OCI-LY7 (cell line): ENCODE results near the gene DAB2IP. TPM values are rescaled to one million over a fixed set of nuclear protein-coding genes. Genes with fewer than 3 reads are reported as not detected.
A peak's percentile ranks its signal among the peaks of the same experiment; 100 is the strongest.

Source experiments
- BruUV-seq: library from RNA; stranded (reverse); fragments of 400-500 nt; replicated peaks from 2 replicates; lab custom pipeline; 2021; lab: Mats Ljungman, UMichigan
- CTCF ChIA-PET: fragments of 300-600 bp; sonication (Branson Sonifier 250); formaldehyde crosslinking; loops from one replicate; lab custom pipeline; 2022; ENCODE audit warnings: antibody characterized with exemption; ENCODE audit not compliant: unreplicated experiment; lab: Charles Lee
- POLR2A ChIA-PET: fragments of 300-600 bp; sonication (Branson Sonifier 250); formaldehyde crosslinking; loops from one replicate; lab custom pipeline; 2022; ENCODE audit warnings: antibody characterized with exemption; lab: Charles Lee
- DNase-seq: peaks from one replicate; pipeline ENCODE4 v3.0.0-alpha.2; 2015; ENCODE audit warnings: low spot score
- H2AFZ ChIP-seq: fragments of 200-600 bp; sonication (generic), shearing (Covaris generic); 2 replicates; pipeline ENCODE4 v1.6.1; 2014; ENCODE audit warnings: mild to moderate bottlenecking, antibody characterized with exemption, low read length, moderate library complexity
- H3K27ac ChIP-seq: fragments of 200-600 bp; sonication (generic); 2 replicates; pipeline ENCODE4 v1.5.1; 2014; ENCODE audit warnings: mixed run types, low read depth, mild to moderate bottlenecking, moderate library complexity, low read length, inconsistent platforms; ENCODE audit not compliant: poor library complexity, severe bottlenecking
- H3K36me3 ChIP-seq: fragments of 200-600 bp; sonication (generic); 2 replicates; pipeline ENCODE4 v1.6.1; 2014; ENCODE audit warnings: mild to moderate bottlenecking, antibody characterized with exemption, low read length, moderate library complexity, mixed read lengths; ENCODE audit not compliant: insufficient read depth
- H3K4me1 ChIP-seq: fragments of 200-600 bp; sonication (generic); 2 replicates; pipeline ENCODE4 v1.5.1; 2014; ENCODE audit warnings: mild to moderate bottlenecking, low read length; ENCODE audit not compliant: insufficient read depth, poor library complexity, severe bottlenecking
- H3K4me2 ChIP-seq: fragments of 200-600 bp; sonication (generic); 2 replicates; pipeline ENCODE4 v1.6.1; 2014; ENCODE audit warnings: mild to moderate bottlenecking, low read length
- H3K4me3 ChIP-seq: fragments of 200-600 bp; sonication (generic); 2 replicates; pipeline ENCODE4 v1.5.1; 2014; ENCODE audit warnings: mild to moderate bottlenecking, low read depth, low read length; ENCODE audit not compliant: poor library complexity, severe bottlenecking
- H3K79me2 ChIP-seq: fragments of 200-600 bp; sonication (generic); 2 replicates; pipeline ENCODE4 v1.6.1; 2016; ENCODE audit warnings: low read depth, mild to moderate bottlenecking, low read length, moderate library complexity, mixed read lengths; ENCODE audit not compliant: insufficient read depth
- H3K9me2 ChIP-seq: fragments of 200-600 bp; sonication (generic); 2 replicates; pipeline ENCODE4 v1.6.1; 2016; ENCODE audit warnings: mild to moderate bottlenecking, low read length, mixed read lengths; ENCODE audit not compliant: insufficient read depth
- H3K9me3 ChIP-seq: fragments of 200-600 bp; sonication (generic); 2 replicates; pipeline ENCODE4 v1.6.1; 2014; ENCODE audit warnings: mild to moderate bottlenecking, mixed run types, low read length, mixed read lengths
- H4K20me1 ChIP-seq: fragments of 200-600 bp; sonication (generic); 2 replicates; pipeline ENCODE4 v1.6.1; 2014; ENCODE audit warnings: mild to moderate bottlenecking, antibody characterized with exemption, low read length, moderate library complexity, mixed read lengths; ENCODE audit not compliant: insufficient read depth
- EZH2phosphoT487 ChIP-seq: fragments of 200-600 bp; sonication (generic); IDR thresholded peaks from 2 replicates; pipeline ENCODE4 v1.6.1; 2018; ENCODE audit warnings: low read depth, borderline replicate concordance, mild to moderate bottlenecking, mixed run types, antibody characterized with exemption, low read length, moderate library complexity, mixed read lengths
- intact Hi-C: fragments of 100-400 bp; cut with micrococcal nuclease; formaldehyde crosslinking; loops from one replicate; pipeline ENCODE4 v1.10.0; 2022; ENCODE audit not compliant: unreplicated experiment
- total RNA-seq, 2 experiments: library from RNA; depleted of rRNA in 1 of 2; stranded (reverse); fragments of >200 nt in 1 of 2; shearing (Covaris generic) in 1 of 2; gene quantifications; 2 replicates each; pipeline ENCODE4 v1.2.3, GENCODE V29; 2014 to 2022
- TF ChIP-seq, protein P1 (sequence below): fragments of 200-600 bp; sonication (generic); conservative IDR thresholded peaks from 2 replicates; pipeline ENCODE4 v1.5.1; 2014; ENCODE audit warnings: mild to moderate bottlenecking, antibody characterized with exemption, low read length, moderate library complexity, mixed read lengths

DAB2IP gene
- total RNA-seq, 2 experiments from 2014 or later, result 3.9 to 11.1 TPM

DNA sequence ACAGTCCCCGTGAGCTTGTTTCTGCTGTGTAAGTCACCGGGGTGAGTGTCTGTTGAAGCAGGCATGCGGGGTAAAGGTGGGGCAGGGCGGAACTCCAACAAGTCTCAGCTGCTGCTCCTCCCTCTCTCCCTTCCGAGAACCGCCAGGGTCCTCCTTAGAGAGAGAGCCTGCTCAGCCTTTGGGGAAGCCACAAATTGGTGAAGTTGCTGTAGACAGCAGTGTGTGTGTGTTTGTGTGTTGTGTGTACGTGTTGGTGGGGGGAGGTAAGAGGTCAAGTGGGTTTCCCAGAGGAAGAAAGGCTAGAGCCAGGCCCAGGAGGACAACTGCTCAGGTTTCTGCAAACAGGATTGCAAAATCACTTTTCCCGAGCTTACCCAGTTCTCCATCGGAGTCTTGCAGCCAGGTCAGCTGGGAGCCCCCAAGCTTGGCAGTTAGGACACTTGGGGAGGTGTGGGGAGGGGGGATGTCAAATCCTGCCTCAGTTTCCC, 38.9 kb upstream of the DAB2IP start:
- Histone ChIP-seq H3K4me3 (no peak overlapping the region), H3K4me2 (no peak overlapping the region), H3K9me2 (no peaks in the 10 kb centered on the region), H4K20me1 (no peaks in the 10 kb centered on the region), H3K79me2 (no peaks in the 10 kb centered on the region), H3K27ac (no peak overlapping the region), H2AFZ (no peak overlapping the region), H3K9me3 (no peaks in the 10 kb centered on the region), H3K4me1 (peaks cover 7% of the 10 kb centered on the region), H3K36me3 (no peaks in the 10 kb centered on the region)
- CTCF ChIA-PET, result no interaction called here
- POLR2A ChIA-PET, result interaction anchor here (0.9 kb wide), 1 partner anchor 17 kb away, joined by 3 read pairs; no protein-coding TSS in a partner anchor
- TF ChIP-seq EZH2phosphoT487, result no peak
- DNase-seq, result no peak
- intact Hi-C loops, result no loop called here
- BruUV-seq, result no TSS peak

DNA sequence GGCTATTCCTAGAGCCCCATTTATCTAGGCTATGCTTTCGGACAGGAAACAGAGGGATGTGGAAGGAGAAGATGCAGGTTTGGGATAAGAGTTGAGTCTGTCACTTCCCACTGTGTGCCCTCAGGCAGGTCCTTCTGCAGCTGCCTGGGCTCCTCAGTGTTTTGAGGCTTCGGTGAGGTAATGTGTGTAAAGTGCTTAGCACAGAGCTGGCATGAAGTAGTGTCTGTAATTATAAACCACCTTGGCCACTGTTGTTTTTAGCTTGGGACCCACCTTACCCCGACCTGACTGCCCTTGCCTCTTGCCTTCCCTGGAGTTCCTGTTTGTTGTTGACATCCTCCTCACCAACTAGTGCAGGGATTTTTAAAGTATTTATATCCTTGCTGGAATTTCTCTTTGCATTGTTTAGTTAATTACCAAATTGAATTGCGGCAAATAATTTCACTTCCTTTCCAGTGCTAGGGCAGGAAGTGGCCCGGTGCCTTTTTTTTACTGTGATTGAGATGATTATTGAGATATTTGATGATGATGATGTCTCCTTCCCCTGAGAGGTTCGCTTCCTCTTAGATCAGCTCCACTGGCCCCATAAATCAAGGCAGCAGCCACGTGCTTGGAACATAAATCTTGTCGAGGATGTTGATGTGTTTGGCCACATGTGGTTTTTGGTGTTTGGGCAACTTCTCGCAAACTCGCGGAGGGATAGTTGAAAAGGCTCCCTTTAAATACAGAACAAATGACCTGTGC, 38.3 kb upstream of the DAB2IP start:
- CTCF ChIA-PET, result no interaction called here
- intact Hi-C loops, result no loop called here
- H3K4me2 ChIP-seq, result no peak overlapping the region
- H3K27ac ChIP-seq, result no peak overlapping the region
- H3K9me3 ChIP-seq, result no peaks in the 10 kb centered on the region
- no peaks in the 10 kb centered on the region for H4K20me1 ChIP-seq
- H3K4me3 ChIP-seq, result no peak overlapping the region
- POLR2A ChIA-PET, result no interaction called here
- peak; percentile 31 for DNase-seq
- no TSS peak for BruUV-seq
- TF ChIP-seq EZH2phosphoT487, result no peak
- TF ChIP-seq, protein P1, sequence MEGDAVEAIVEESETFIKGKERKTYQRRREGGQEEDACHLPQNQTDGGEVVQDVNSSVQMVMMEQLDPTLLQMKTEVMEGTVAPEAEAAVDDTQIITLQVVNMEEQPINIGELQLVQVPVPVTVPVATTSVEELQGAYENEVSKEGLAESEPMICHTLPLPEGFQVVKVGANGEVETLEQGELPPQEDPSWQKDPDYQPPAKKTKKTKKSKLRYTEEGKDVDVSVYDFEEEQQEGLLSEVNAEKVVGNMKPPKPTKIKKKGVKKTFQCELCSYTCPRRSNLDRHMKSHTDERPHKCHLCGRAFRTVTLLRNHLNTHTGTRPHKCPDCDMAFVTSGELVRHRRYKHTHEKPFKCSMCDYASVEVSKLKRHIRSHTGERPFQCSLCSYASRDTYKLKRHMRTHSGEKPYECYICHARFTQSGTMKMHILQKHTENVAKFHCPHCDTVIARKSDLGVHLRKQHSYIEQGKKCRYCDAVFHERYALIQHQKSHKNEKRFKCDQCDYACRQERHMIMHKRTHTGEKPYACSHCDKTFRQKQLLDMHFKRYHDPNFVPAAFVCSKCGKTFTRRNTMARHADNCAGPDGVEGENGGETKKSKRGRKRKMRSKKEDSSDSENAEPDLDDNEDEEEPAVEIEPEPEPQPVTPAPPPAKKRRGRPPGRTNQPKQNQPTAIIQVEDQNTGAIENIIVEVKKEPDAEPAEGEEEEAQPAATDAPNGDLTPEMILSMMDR, result no peak
- H3K9me2 ChIP-seq, result no peaks in the 10 kb centered on the region
- peaks cover 7% of the 10 kb centered on the region for H3K4me1 ChIP-seq
- H2AFZ ChIP-seq, result no peak overlapping the region
- no peaks in the 10 kb centered on the region for H3K79me2 ChIP-seq
- H3K36me3 ChIP-seq, result no peaks in the 10 kb centered on the region

DNA sequence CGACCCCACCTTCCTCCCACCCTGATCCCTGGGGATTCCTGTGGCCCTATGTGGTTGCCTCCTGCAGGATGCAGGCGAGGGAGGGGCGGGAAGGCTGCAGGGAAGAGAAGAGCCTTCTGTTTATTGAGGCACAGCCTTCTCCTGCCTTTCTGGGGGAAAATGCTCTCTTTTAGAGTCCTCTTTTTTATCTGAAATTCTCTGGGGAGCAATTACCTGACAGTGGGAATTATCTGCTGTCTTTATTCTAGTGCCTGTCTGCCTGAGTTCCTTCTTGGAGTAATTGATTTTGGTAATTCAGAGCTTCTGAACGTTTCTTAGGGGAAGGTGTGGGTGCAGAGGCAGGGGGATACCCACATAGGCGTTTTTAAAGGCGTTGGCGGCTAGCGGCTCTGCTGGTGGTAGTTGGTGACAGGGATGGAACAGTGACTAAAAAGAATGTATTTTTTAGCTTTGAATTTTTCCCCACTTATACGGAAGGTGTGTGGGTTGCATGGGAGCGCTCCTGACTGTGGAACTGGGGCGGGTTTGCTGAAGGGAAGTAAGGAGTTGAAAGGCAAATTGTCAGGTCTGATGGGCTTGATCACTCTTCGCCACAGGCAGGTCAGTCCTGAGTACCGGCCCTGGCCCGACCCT, 35.2 kb upstream of the DAB2IP start:
- Histone ChIP-seq H3K4me3 (no peak overlapping the region), H3K36me3 (no peaks in the 10 kb centered on the region), H3K27ac (no peak overlapping the region), H3K9me3 (no peaks in the 10 kb centered on the region), H3K79me2 (no peaks in the 10 kb centered on the region), H2AFZ (no peak overlapping the region), H3K4me1 (peaks cover 7% of the 10 kb centered on the region), H3K4me2 (no peak overlapping the region), H3K9me2 (no peaks in the 10 kb centered on the region), H4K20me1 (no peaks in the 10 kb centered on the region)
- intact Hi-C loops, result no loop called here
- BruUV-seq, result no TSS peak
- no peak for TF ChIP-seq EZH2phosphoT487
- TF ChIP-seq, protein P1, result no peak
- no peak for DNase-seq
- CTCF ChIA-PET, result no interaction called here
- POLR2A ChIA-PET, result no interaction called here
